Trophoblast cell (in vitro differentiated cells and primary cell): Measurements from ENCODE around the gene ERC1.
A peak's percentile ranks its signal among the peaks of the same experiment; 100 is the strongest.

Source experiments
- DNase-seq, 2 donors: peaks; one replicate each; pipeline ENCODE4 v3.0.0-alpha.2; 2016
- H2AFZ ChIP-seq: 2 replicates; pipeline ENCODE4 v1.6.1; 2013; ENCODE audit warnings: low read length, moderate library complexity, mild to moderate bottlenecking; ENCODE audit not compliant: insufficient read depth, poor library complexity
- H2AK5ac ChIP-seq: 2 replicates; pipeline ENCODE4 v1.6.1; 2013; ENCODE audit warnings: mild to moderate bottlenecking, low read length
- H2BK120ac ChIP-seq: 2 replicates; pipeline ENCODE4 v1.6.1; 2013; ENCODE audit warnings: low read length, mild to moderate bottlenecking, moderate library complexity; ENCODE audit not compliant: insufficient read depth, poor library complexity
- H2BK12ac ChIP-seq: 2 replicates; pipeline ENCODE4 v1.6.1; 2013; ENCODE audit warnings: mild to moderate bottlenecking, low read length, moderate library complexity
- H2BK5ac ChIP-seq: 2 replicates; pipeline ENCODE4 v1.6.1; 2013; ENCODE audit warnings: low read length, low read depth, moderate library complexity, mild to moderate bottlenecking; ENCODE audit not compliant: poor library complexity
- H3K14ac ChIP-seq: 2 replicates; pipeline ENCODE4 v1.6.1; 2013; ENCODE audit warnings: mild to moderate bottlenecking, low read length
- H3K18ac ChIP-seq: 2 replicates; pipeline ENCODE4 v1.6.1; 2013; ENCODE audit warnings: mild to moderate bottlenecking, low read length
- H3K23ac ChIP-seq: 2 replicates; pipeline ENCODE4 v1.6.1; 2013; ENCODE audit warnings: low read length
- H3K27ac ChIP-seq: 2 replicates; pipeline ENCODE4 v1.5.1; 2013; ENCODE audit warnings: low read depth, mild to moderate bottlenecking, inconsistent platforms, low read length, moderate library complexity
- H3K27me3 ChIP-seq: 2 replicates; pipeline ENCODE4 v1.6.1; 2013; ENCODE audit warnings: inconsistent platforms, mild to moderate bottlenecking, low read length, moderate library complexity; ENCODE audit not compliant: insufficient read depth
- H3K36me3 ChIP-seq, 2 experiments: 1 replicate in 1 of 2; 2 replicates in 1 of 2; pipeline ENCODE4 v1.6.1; 2013; ENCODE audit warnings: low read length in 2 of 2, mild to moderate bottlenecking in 2 of 2, moderate library complexity in 1 of 2; ENCODE audit not compliant: insufficient read depth in 2 of 2, control insufficient read depth in 1 of 2
- H3K4ac ChIP-seq: 2 replicates; pipeline ENCODE4 v1.6.1; 2013; ENCODE audit warnings: low read depth, mild to moderate bottlenecking, low read length, moderate library complexity
- H3K4me1 ChIP-seq, 2 experiments: 1 replicate in 1 of 2; 2 replicates in 1 of 2; pipeline ENCODE4 v1.6.1; 2013; ENCODE audit warnings: low read length in 2 of 2, mild to moderate bottlenecking in 2 of 2, moderate library complexity in 1 of 2; ENCODE audit not compliant: insufficient read depth in 2 of 2, control insufficient read depth in 1 of 2
- H3K4me2 ChIP-seq: 2 replicates; pipeline ENCODE4 v1.6.1; 2013; ENCODE audit warnings: inconsistent platforms, mild to moderate bottlenecking, low read length, moderate library complexity
- H3K4me3 ChIP-seq: 2 replicates; pipeline ENCODE4 v1.5.1; 2013; ENCODE audit warnings: mild to moderate bottlenecking, low read depth, low read length, inconsistent platforms
- H3K79me1 ChIP-seq: one replicate; pipeline ENCODE4 v1.6.1; 2013; ENCODE audit warnings: low read length
- H3K79me2 ChIP-seq: 2 replicates; pipeline ENCODE4 v1.6.1; 2013; ENCODE audit warnings: low read length, mild to moderate bottlenecking; ENCODE audit not compliant: control insufficient read depth, insufficient read depth, poor library complexity
- H3K9ac ChIP-seq: 2 replicates; pipeline ENCODE4 v1.6.1; 2013; ENCODE audit warnings: mild to moderate bottlenecking, low read length
- H3K9me3 ChIP-seq: 2 replicates; pipeline ENCODE4 v1.6.1; 2013; ENCODE audit warnings: low read depth, mild to moderate bottlenecking, control low read depth, inconsistent platforms, low read length; ENCODE audit not compliant: insufficient read depth
- H4K12ac ChIP-seq: 2 replicates; pipeline ENCODE4 v1.6.1; 2013; ENCODE audit warnings: low read depth, mild to moderate bottlenecking, low read length, moderate library complexity
- H4K8ac ChIP-seq: 2 replicates; pipeline ENCODE4 v1.6.1; 2013; ENCODE audit warnings: low read depth, mild to moderate bottlenecking, low read length, moderate library complexity
- H4K91ac ChIP-seq: one replicate; pipeline ENCODE4 v1.6.1; 2013; ENCODE audit warnings: low read depth, mild to moderate bottlenecking, low read length, moderate library complexity
- WGBS: extraction: QIAGEN DNeasy Blood & Tissue Kit; methylation state at CpG from one replicate; pipeline ENCODE4 v1.1.7; 2013; ENCODE audit warnings: missing lambda C conversion rate; ENCODE audit not compliant: insufficient read length, insufficient coverage; ENCODE audit errors: extremely low coverage; 5-methylcytosine and 5-hydroxymethylcytosine counted together

ERC1 gene

DNA sequence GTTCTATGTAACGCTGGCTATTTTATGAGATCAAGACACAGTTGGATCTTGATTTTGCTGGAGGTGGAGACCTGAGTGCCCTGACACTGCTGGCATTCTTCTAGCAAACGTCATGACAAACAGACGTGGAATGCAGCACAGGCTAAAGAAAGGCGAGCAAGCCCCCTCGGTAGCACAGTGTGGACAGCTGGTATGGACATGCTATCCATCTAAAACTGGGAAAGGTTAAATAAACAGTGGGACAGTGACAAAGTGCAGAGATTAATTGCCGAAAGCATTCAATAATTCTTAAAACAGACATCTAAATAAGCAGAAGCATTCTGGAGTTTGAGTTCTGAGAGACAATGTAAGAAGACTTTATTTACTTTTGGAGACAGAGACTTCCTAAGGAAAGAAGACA, 366.1 kb downstream of the ERC1 start:
- Histone ChIP-seq H3K18ac (no peak overlapping the region), H4K91ac (no peak overlapping the region), H4K12ac (no peak overlapping the region), H2BK12ac (no peak overlapping the region), H3K4me1 (peaks cover 0 to 11% of the 10 kb centered on the region in 2 experiments), H3K79me2 (no peaks in the 10 kb centered on the region), H3K36me3 (no peaks in the 10 kb centered on the region), H3K23ac (no peak overlapping the region), H3K14ac (no peak overlapping the region), H3K27me3 (no peaks in the 10 kb centered on the region), H2BK5ac (no peak overlapping the region), H4K8ac (no peak overlapping the region), H3K9me3 (no peaks in the 10 kb centered on the region), H2AFZ (no peak overlapping the region), H3K27ac (peak overlapping the region; percentile 26), H3K9ac (no peak overlapping the region), H3K4me2 (no peak overlapping the region), H3K4me3 (no peak overlapping the region), H2AK5ac (no peak overlapping the region), H2BK120ac (no peak overlapping the region), H3K79me1 (peaks cover 3% of the 10 kb centered on the region), H3K4ac (no peak overlapping the region)
- WGBS = no CpG with 5 or more reads among the region's 6 CpGs
- peak in 1 of 2 donors; percentile 40 for DNase-seq

- no peak overlapping the region for H2AFZ ChIP-seq
- no peak overlapping the region for H3K4ac ChIP-seq
These were observed 366.7 kb downstream of the ERC1 start for GRCh38 chr12:1357711-1358110.

DNA sequence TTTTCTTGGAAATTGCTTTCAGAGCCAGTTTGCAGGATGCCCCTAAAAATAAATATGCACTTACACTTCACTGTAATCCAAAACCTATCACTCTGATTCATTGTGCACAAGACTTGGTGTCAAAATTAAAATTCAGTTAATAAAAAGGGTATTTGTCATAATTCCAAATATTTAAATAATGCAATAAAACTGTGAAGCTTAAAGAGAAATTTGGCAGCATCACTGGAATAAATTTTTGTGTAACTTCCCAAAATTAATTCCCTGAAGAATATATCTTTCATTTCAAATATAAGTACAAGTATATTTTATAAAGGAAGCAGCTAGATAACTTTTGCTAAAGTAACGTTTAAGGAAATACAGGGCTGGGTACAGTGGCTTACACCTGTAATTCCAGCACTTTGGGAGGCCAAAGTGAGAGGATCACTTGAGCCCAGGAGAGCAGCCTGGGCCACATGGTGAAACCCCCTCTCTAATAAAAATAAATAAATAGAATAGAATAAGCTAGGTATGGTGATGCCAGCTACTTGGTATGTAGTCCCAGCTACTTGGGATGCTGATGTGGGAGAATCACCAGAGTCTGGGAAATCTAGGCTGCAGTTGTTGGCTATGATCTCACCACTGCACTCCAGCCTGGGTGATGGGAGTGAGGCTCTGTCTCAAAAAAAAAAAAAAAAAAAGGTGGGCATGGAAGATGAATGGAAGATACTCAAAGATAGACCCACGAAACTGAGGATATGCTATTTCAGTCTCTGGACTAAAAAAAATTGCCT, 369.6 kb downstream of the ERC1 start:
- peak; percentile 7 to 49 for DNase-seq

More at GRCh38 chr12:1357711-1358110, 366.7 kb downstream of the ERC1 start:
- Histone ChIP-seq H3K27me3 (no peaks in the 10 kb centered on the region), H3K79me2 (no peaks in the 10 kb centered on the region), H2AK5ac (no peak overlapping the region), H3K14ac (no peak overlapping the region), H2BK5ac (no peak overlapping the region), H3K4me2 (no peak overlapping the region), H3K4me1 (peaks cover 0 to 11% of the 10 kb centered on the region in 2 experiments), H3K4me3 (no peak overlapping the region), H3K36me3 (no peaks in the 10 kb centered on the region), H4K8ac (no peak overlapping the region), H3K9ac (no peak overlapping the region), H3K27ac (no peak overlapping the region), H3K18ac (no peak overlapping the region), H4K91ac (no peak overlapping the region), H2BK12ac (no peak overlapping the region), H2BK120ac (no peak overlapping the region), H4K12ac (no peak overlapping the region), H3K79me1 (peaks cover 3% of the 10 kb centered on the region), H3K9me3 (no peaks in the 10 kb centered on the region), H3K23ac (no peak overlapping the region)
- DNase-seq = no peak
- no CpG with 5 or more reads among the region's 1 CpG for WGBS

DNA sequence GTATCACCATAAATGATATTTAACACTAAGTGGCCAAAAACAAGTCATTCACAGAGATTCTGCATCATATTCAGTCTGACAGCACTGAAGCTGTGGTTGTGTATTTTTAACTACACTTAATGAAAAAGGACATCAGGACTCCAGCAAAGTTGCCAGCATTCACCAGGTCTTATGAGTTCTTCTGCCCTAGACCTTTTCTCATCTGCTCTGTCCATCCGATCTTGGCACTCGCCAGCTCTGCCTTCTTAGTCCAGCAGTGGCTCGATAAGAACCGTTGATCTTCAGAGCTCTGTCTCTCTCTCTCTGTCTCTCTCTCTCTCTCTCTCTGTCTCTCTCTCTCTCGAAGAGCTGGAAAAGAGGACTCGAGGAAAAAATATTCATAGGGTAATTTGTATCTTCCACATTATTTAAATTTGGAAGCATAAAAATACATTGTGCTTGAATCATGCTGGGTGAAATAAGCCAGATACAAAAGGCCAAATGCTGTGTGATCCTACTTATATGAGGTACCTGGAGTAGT, 371.2 kb downstream of the ERC1 start:
- no peak overlapping the region for H2BK120ac ChIP-seq
- H2AFZ ChIP-seq = no peak overlapping the region
- peaks cover 0 to 2% of the 10 kb centered on the region in 2 experiments for H3K4me1 ChIP-seq
- H3K4me2 ChIP-seq = no peak overlapping the region
- no peaks in the 10 kb centered on the region for H3K79me1 ChIP-seq
- H2BK5ac ChIP-seq = no peak overlapping the region
- no CpG with 5 or more reads among the region's 6 CpGs for WGBS
- no peak for DNase-seq
- H3K27ac ChIP-seq = no peak overlapping the region
- H2AK5ac ChIP-seq = no peak overlapping the region
- no peaks in the 10 kb centered on the region for H3K27me3 ChIP-seq
- H3K14ac ChIP-seq = no peak overlapping the region
- no peaks in the 10 kb centered on the region for H3K36me3 ChIP-seq
- no peak overlapping the region for H3K4ac ChIP-seq
- no peak overlapping the region for H4K8ac ChIP-seq
- no peak overlapping the region for H4K91ac ChIP-seq
- H3K9ac ChIP-seq = no peak overlapping the region
- H3K4me3 ChIP-seq = no peak overlapping the region
- no peak overlapping the region for H2BK12ac ChIP-seq
- no peak overlapping the region for H3K23ac ChIP-seq
- no peaks in the 10 kb centered on the region for H3K9me3 ChIP-seq
- no peak overlapping the region for H3K18ac ChIP-seq
- no peak overlapping the region for H4K12ac ChIP-seq
- H3K79me2 ChIP-seq = no peaks in the 10 kb centered on the region

More for the DNA sequence above, 369.6 kb downstream of the ERC1 start:
- Histone ChIP-seq H3K14ac (no peak overlapping the region), H2BK5ac (no peak overlapping the region), H3K79me2 (no peaks in the 10 kb centered on the region), H3K9ac (no peak overlapping the region), H3K9me3 (no peaks in the 10 kb centered on the region), H2AK5ac (no peak overlapping the region), H3K4me1 (peaks cover 0 to 9% of the 10 kb centered on the region in 2 experiments), H3K27ac (no peak overlapping the region), H3K18ac (no peak overlapping the region), H4K91ac (no peak overlapping the region), H3K36me3 (no peaks in the 10 kb centered on the region), H3K4me2 (no peak overlapping the region), H2AFZ (no peak overlapping the region), H2BK12ac (no peak overlapping the region), H3K4ac (no peak overlapping the region), H3K23ac (no peak overlapping the region), H3K79me1 (peaks cover 2% of the 10 kb centered on the region), H4K12ac (no peak overlapping the region), H3K27me3 (no peaks in the 10 kb centered on the region), H3K4me3 (no peak overlapping the region), H2BK120ac (no peak overlapping the region), H4K8ac (no peak overlapping the region)
- no CpG with 5 or more reads among the region's 2 CpGs for WGBS
